NCI-H2107 (cell line): ENCODE measurements around the gene USP47.

ENCODE experiments used
- DNase-seq: peaks from one replicate; lab custom pipeline; 2025; lab: John Stamatoyannopoulos, UW

USP47 gene

DNA sequence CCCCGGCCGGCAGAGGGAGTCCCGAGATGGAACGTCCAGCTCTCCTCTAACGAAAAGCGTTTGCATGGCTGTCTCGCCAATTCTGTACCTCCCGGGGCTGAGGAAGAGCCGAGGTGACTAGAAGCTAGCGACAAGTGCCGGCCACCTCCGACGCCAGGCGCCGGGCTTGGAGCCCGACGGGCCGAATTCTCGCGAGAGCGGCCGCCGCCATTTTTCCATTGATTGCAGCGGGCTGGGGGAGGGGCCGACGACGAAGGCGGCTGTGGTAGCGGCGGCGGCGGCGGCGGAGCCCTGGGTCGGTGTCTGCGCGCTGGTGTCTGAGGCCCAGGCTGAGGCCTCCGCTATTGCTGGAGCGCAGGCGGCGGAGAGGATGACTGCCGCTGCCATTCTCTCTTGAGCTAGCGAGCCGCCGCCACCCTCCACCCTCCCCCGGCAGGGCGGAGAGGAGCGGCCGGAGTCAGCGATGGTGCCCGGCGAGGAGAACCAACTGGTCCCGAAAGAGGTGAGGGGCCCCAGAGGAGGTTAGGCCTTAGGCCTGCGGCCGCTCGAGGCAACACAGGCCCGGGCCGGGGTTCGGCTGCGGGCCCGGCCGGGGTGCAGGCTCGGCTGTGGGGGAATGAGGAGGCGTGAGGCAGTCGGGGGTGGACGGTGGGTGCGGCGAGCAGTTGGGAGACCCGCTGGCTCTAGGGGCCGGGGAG is at the start of gene USP47:
TSS of gene USP47 (plus strand) at position 250 of the 698 bp plus-strand sequence. CDS start at position 464, 214 bp downstream.
- DNase-seq = peak; percentile 83

GRCh38 chr11:11793073-11793472 is 48.7 kb upstream of the USP47 start:
- no peak for DNase-seq

GRCh38 chr11:11798586-11799438 is 43.0 kb upstream of the USP47 start:
- peak; percentile 48 for DNase-seq

DNA sequence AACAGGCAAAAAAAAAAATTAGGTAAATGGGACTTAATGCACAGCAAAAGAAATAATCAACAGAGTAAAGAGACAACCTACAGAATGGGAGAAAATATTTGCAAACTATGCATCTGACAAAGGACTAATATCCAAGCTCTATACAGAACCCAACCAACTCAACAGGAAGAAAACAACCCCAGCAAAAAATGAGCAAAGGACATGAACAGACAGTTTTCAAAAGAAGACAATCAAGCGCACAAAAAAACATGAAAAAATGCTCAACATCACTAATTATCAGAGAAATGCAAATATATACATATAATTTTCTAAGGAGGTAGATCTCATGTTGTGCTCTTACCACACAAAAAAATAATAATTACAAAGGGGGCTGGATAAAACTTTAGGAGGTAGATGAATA is 36.5 kb upstream of the USP47 start:
- no peak for DNase-seq

GRCh38 chr11:11806074-11806473 is 35.7 kb upstream of the USP47 start:
- no peak for DNase-seq

DNA sequence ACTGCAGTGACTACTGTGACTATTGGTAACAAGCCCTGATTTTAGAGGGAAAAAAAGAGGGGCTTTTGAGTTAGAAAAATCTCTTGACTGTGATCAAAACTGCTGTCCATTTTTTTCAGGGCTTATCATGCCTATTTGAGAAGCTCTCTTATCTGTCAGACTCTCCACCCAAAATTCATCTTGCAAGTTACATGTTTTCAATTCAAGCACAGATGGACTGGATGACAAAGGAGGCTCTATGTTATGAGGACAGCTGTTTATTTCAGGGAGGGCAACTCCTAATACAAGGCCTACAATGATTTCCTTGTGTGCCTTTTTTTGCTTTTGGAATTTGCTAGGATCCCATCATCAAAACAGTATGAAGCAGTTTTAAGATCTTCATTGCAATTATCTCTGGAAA is 35.2 kb upstream of the USP47 start:
- DNase-seq = no peak

- no peak for DNase-seq
Measured at GRCh38 chr11:11807811-11808782, 33.7 kb upstream of the USP47 start.

DNA sequence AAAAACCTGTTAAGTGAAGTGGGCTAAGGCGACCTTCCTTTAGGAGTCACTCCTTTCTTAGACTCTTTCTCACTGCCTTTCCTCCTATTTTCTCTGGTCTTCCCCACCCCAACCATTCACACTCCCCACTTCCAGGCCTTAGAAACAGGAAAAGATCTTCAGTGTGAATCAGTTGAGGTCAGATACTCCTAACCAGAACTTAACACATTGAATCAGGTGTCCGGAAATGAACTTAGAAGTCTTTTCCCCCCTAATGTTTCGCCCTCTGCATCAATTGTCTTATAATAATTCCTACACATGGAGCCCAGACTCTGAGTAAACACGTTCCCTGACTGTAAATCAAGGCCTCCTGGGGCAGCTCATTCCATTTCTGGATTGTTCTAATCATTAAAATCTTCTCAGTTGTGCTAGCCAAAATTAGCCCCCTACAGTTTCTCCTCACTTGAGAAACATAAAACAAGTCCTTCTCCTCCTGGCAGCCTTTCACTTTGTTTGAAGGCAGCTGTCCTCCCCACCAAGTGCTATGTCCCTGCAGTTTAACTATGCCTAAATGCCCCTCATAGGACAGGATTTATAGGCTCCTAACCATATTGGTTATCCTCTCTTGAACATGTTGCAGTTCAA is 32.7 kb upstream of the USP47 start:
- DNase-seq = no peak

- DNase-seq = no peak
Measured at GRCh38 chr11:11810764-11811726, 30.7 kb upstream of the USP47 start.

DNA sequence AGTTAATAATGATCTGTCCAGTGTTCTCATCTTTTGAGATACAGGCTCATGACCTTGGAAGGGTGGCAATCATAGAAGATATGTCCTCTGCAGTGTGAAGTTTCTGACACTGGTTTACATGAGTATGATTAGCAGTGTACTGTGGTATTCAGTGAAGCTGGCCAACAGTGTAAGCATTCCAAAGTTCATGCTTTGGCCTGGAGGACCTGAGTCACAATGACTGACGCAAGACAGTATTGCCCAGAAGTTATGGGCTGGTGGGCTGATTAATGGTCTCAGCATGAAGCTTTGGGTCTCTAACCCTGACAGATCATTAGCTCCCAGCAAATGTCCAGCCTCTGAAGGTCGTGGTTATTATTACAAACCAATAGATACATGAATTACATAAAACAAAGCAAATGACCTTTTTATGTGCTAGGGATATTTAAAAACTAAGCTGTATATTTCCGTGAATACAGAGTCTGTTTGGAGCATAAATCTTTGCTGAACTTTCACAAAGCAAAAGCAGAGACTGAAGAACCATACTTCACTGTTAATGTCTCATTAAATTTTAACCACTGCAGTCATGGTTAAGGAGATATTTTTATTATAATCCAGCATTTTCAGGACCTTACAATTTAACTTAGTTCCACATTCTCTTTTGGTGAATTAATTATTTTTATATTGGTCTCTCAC is 28.3 kb upstream of the USP47 start:
- no peak for DNase-seq

- no peak for DNase-seq
Measured at GRCh38 chr11:11814614-11815452, 26.9 kb upstream of the USP47 start.

DNA sequence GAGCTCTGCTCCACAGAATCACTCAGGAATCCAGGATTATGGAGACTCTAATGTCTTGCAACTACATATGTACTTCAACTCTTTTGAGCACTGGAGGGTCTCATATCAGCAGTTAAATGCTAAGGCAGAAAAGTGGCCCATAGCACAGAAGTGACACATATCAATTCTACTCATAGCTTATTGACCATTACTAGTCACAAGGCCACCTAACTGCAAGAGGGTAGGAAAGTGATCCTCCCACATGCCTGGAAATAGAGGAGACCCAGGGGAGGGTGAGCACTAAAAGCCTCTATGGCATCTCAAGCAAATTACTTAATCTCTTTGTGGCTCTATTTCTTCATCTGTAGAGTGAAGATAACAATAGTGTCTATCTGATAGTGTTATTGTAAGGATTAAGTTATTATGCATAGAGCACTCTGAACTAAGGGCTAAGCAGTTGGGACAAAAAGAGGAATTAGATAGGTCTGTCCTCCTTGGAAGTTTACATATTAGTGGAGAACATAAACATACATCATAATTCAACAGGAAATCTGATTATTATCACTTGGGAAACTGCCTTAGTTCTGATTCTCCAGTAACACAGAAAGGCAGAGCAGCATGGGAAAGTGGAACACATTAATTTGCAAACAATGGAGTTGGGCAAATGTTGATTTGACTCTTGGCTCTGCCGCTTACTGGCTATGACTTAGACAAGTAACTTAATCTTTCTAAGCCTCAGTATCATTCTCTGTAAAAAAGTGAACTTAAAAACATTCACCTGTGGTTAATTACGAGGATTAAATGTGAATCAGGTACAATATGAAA is 25.1 kb upstream of the USP47 start:
- DNase-seq = no peak

DNA sequence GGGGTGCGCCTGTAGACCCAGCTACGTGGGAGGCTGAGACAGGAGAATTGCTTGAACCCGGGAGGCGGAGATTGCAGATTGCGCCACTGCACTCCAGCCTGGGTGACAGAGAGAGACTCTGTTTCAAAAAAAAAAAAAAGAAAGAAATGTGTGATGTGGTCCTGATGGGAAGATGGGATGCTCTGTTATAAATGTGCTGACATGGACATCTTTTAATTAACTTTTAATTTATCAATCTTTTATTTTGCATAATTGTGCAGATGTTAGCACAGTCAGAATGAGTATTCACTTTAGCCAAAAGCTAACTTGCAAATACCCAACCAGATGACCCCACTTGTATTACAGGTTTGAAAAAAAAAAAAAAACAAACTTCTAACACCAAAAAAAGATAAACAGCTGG is 23.8 kb upstream of the USP47 start:
- no peak for DNase-seq

DNA sequence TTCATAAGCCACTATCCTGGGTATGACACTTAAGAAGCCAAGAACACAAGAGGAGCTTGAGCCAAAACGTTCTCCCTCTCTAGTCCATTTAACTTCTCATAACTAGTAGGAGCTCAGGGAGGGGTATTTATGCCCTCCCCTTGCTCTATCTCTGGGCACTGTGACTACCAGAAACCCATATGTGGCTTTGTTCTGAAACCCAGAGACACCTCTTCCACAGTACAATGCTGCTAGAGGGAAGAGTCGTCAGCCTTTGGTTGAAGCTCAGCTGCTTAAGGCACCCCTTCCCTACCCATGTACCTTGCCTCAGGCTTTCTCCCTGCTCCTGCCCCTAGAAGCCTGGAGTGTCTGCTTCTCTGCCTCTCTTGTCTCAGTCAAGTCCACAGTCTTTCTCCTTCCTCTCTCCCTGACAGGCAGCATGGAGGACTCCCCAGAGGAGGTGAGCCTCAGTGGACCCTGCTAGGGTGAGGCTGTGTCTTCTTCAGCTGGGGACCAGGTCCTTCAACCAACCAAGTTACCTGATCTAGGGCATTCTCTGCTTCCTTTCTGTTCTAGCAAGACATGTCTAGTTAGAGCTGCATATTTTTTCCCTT is 23.1 kb upstream of the USP47 start:
- DNase-seq = no peak

GRCh38 chr11:11821899-11822298 is 19.9 kb upstream of the USP47 start:
- DNase-seq = no peak

- DNase-seq = no peak
Measured at GRCh38 chr11:11822946-11823345, 18.8 kb upstream of the USP47 start.

DNA sequence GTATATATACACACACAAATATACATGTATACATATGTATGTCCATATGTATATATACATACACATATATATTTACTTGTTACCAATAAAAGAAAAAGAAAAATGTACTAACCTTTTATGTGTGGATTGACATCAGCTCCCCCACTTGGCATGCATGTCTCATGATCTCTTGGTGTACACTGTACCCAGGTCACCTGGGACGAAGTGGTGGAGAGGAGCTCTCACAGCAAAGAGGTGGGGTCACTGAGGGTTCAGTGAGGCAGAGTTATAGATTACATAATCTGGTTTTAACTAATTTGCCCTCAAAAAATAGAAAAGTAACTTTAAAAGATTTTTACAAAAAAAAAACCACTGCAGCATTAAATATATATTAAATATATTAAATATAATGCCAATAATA is 15.5 kb upstream of the USP47 start:
- DNase-seq = no peak

DNA sequence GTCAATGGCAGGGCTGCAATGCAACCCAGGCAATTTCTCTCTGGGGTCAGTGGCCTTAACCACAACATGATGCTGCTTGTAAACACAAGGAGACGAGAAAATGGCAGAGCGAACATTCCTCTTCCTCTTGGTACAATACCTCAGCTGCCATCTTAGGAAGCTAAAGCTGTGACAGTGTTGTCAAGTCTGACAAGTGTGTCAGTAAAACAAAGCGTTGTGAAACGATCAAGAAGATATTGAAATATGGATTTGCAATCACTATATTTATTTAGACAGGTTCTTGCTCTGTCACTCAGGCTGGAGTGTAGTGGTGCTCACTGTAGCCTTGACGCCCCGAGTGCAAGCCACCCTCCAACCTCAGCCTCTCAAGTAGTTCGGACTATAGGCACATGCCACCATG is 14.5 kb upstream of the USP47 start:
- no peak for DNase-seq
